NB4 (cell line): Measurements from ENCODE around the gene CDK15.

Experiments
- POLR2A ChIP-seq: IDR thresholded peaks from 2 replicates; pipeline ENCODE4 v1.6.1; 2011; ENCODE audit warnings: mild to moderate bottlenecking; ENCODE audit not compliant: insufficient read length; ENCODE audit errors: extremely low read depth
- TF ChIP-seq, protein P1 (sequence below): IDR thresholded peaks from one replicate; pipeline ENCODE4 v1.5.1; 2012; ENCODE audit warnings: low read depth, low read length

DNA sequence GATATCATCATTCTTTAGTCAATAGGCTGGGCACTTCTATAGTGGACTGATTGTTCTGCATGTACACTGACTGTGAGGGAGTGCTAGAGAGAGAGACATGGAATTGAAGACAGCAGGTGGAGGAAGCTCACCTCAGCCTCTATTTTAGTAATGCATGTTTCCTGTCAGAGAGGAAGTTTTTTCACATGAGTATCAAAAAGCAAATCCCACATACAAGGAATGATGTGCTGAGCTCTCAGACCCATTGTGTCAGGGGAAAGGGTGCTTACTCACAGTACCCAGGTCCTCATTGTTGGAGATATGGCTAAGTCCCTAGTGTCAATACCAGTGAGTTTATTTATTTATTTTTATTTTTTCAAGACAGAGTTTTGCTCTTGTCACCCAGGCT lies 9.9 kb upstream of the CDK15 start:
- TF ChIP-seq, protein P1, sequence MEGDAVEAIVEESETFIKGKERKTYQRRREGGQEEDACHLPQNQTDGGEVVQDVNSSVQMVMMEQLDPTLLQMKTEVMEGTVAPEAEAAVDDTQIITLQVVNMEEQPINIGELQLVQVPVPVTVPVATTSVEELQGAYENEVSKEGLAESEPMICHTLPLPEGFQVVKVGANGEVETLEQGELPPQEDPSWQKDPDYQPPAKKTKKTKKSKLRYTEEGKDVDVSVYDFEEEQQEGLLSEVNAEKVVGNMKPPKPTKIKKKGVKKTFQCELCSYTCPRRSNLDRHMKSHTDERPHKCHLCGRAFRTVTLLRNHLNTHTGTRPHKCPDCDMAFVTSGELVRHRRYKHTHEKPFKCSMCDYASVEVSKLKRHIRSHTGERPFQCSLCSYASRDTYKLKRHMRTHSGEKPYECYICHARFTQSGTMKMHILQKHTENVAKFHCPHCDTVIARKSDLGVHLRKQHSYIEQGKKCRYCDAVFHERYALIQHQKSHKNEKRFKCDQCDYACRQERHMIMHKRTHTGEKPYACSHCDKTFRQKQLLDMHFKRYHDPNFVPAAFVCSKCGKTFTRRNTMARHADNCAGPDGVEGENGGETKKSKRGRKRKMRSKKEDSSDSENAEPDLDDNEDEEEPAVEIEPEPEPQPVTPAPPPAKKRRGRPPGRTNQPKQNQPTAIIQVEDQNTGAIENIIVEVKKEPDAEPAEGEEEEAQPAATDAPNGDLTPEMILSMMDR, result no peak
- no peak for TF ChIP-seq POLR2A
